ENCODE results near the gene ADK.
"Not testable (repeated sequence)": the region's sequence is repeated elsewhere in the genome, so short reads cannot be mapped to it uniquely, and the experiment has no call there.

ADK gene

GRCh38 chr10:74558897-74559296 is 407.9 kb downstream of the ADK start:
- no peak for DNase-seq

DNA sequence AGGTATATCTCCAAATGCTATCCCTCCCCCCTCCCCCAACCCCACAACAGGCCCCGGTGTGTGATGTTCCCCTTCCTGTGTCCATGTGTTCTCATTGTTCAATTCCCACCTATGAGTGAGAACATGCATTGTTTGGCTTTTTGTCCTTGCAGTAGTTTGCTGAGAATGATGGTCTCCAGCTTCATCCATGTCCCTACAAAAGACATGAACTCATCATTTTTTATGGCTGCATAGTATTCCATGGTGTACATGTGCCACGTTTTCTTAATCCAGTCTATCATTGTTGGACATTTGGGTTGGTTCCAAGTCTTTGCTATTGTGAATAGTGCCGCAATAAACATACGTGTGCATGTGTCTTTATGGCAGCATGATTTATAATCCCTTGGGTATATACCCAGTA is 417.9 kb downstream of the ADK start:
- not testable (repeated sequence) for DNase-seq

- DNase-seq: not testable (repeated sequence)
Observed at GRCh38 chr10:74573497-74573896, 422.5 kb downstream of the ADK start.

- DNase-seq: no peak
Observed at GRCh38 chr10:74575191-74575720, 424.2 kb downstream of the ADK start.

DNA sequence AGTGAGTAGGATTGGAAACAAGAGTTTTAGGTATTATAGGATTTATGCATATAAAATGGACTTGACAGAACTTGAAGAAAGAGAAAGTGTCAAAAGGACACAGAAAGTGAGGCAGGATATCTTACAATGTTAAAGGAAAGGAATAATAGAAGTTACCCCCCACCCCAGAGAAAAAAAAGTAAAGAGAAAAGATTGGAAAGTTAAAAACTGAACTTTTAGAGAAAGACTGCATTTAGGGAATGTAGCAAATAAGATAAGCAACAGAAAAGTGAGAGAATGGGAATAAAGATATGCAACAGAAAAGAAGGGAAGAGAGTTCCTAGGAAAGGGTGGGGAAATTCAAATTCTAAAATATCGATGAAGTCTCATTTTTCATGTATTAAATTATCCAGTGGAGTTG is 424.9 kb downstream of the ADK start:
- DNase-seq: no peak

GRCh38 chr10:74576586-74576985 is 425.6 kb downstream of the ADK start:
- DNase-seq: no peak

DNA sequence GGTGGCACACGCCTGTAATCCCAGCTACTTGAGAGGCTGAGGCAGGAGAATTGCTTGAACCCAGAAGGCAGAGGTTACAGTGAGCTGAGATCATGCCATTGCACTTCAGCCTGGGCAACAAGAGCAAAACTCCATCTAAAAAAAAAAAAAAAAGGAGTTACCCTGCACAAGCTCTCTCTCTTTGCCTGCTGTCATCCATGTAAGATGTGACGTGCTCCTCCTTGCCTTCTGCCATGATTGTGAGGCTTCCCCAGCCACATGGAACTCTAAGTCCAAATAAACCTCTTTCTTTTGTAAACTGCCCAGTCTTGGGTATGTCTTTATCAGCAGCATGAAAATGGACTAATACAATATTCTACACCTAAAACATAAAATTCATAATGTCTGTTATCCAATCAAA is 429.4 kb downstream of the ADK start:
- not testable (repeated sequence) for DNase-seq

GRCh38 chr10:74582566-74582965 is 431.5 kb downstream of the ADK start:
- DNase-seq: no peak

DNA sequence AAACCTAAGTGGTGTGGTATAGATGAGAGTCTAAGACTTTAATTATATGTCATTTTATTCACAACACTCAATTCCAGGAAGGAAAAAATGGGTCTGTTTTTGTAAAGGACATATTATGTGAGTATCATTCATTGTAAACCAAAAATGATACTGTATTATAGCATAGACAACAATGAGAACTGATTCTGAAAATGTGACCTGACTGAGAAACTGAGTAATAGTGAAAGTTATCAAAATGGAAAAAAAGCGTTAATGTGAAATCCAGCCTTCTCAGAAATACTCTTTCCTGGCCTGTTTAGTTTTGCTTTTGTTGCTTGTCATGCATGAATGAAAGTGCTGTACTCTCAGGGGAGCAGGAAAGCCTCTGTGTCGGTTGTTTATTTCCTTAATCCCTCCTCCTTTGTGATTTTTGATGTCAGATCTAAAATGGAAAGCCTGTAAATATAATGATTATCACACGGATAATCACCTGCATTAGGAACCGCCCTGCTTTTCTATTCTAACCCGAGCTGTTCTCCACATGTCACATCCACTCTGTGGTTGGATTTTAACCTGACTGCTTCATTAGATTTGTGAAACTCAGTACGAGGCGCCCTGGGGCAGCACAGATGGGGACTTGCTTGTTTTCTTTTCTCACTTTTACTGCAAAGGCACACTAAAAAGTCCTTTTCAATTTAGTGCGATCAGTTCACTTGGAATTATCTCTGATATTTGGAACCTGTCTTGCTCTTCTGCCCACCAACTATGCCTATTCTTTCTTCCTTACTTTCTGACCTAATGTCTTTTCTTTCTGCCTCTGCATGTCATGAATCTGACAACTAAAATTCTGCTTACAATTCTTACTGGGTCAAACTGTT is 434.4 kb downstream of the ADK start:
- DNase-seq: peak in 3 of 5 donors; percentile 7 to 88 (median 36)

DNA sequence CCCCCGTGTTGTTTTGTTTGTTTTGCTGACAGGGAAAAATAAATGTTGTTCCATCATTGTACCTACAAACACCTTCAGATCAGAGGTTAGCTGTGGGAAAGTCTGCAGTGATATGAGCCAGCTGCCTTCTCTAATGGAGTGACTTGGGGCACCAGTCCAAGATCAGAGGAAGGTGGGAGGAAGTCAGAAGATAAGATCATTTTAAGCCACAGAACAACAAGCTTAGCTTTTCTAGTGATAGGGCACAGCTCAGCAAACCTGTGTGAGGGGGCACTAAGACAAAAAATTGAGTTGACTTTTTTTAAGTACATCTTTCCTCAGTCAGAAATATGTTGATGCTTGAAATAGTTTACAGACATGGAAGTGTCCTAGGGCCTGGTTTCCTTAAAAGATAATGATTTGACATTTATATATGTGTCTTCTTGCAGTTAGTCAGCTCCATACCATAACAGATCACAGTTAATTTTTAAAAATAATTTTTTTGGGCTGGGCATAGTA is 435.1 kb downstream of the ADK start:
- DNase-seq: peak in 4 of 5 donors; percentile 27 to 66 (median 40)

GRCh38 chr10:74587109-74587854 is 436.3 kb downstream of the ADK start:
- no peak for DNase-seq

DNA sequence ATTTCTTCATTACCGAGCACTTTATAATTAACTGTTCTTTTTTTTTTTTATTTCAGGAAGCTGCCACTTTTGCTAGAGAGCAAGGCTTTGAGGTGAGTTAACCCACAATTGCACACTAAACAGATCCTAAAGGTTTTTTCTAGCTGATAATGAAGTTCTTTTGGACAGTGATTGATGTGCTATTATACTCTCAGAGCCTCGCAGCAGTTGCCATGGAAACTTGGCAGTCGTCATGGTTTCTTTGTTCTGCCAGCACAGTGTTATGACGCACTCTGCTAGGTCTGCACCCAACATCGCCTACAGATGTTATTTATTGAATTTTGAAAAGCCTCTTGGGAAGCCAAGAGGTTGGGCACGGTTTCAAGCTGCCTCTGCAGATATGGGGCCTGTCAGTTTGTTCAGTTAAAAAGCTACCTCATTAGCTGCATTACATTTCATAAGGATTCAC is 438.2 kb downstream of the ADK start:
- peak; percentile 69 to 86 (median 83) for DNase-seq

- no peak for DNase-seq
Observed at GRCh38 chr10:74589851-74590250, 438.8 kb downstream of the ADK start.

DNA sequence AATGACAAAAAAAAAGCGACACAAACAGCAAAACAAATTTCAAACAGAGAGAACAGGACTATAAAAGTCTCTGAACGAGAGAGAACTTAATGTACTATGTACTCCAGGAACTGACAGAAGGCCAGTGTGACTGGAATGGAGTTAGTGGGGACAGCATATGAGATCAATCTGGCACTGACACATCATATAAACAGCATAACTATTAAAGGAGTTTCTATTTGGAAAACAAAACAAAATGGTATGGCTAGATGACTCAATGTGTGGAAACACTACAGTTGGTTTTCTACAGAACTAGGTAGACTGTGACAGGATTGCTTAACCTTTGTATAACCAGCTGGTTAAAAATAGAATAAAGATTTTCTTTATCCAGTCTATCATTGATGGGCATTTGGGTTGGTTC is 442.4 kb downstream of the ADK start:
- DNase-seq: no peak

DNA sequence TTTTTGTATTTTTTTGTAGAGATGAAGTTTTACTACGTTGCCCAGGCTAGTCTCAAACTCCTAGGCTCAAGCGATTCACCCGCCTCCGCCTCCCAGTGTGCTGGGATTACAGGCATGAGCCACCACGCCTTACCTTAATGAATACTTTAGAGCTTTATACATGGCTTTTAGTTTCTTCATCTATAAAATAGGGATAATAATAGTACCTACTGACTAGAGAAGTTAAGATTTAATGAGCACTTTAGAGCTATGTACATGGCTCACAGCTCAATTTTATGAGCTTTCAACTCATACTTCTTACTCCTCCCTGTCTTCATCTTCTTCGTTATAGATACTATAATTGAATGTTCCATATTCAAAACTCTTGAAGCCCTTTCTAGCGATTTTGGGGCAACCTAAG is 445.7 kb downstream of the ADK start:
- DNase-seq: no peak

DNA sequence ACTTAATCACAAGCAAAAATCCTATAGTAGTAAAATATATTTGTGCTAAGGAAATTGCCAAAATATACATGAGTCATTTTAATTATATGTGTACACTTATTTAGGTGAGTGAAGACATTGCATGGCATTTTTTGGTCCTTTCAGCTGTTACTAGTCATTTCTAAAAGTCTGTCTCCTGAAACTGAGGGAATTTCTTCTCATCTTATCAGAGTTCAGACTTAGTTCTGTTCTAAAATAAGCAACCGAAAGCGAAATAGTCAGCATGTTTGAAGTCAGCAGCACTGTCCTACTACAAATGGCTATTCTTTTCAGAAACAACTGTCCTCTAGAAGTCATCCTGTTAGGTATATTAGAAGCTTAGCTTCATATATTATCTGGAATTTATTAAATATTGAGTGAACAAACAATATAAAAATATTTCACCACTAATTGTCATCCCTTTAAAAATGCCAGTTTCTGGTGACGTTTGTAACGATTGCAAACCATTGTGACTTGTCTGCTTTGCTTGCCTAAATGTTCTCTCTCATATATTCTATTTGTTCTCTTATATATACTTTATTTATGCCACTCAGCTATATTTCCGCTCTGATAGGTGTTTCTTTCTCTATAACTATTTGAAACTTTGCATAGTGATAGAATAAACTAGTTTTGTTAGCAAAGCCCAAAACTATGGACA is 448.0 kb downstream of the ADK start:
- DNase-seq: no peak

- no peak for DNase-seq
Observed at GRCh38 chr10:74599672-74600071, 448.7 kb downstream of the ADK start.

- no peak for DNase-seq
Observed at GRCh38 chr10:74600170-74600569, 449.1 kb downstream of the ADK start.

- no peak for DNase-seq
Observed at GRCh38 chr10:74602576-74602975, 451.6 kb downstream of the ADK start.

- DNase-seq: no peak
Observed at GRCh38 chr10:74610299-74610698, 459.3 kb downstream of the ADK start.

- DNase-seq: no peak
Observed at GRCh38 chr10:74612195-74612594, 461.2 kb downstream of the ADK start.

GRCh38 chr10:74620626-74621025 is 469.6 kb downstream of the ADK start:
- DNase-seq: no peak

DNA sequence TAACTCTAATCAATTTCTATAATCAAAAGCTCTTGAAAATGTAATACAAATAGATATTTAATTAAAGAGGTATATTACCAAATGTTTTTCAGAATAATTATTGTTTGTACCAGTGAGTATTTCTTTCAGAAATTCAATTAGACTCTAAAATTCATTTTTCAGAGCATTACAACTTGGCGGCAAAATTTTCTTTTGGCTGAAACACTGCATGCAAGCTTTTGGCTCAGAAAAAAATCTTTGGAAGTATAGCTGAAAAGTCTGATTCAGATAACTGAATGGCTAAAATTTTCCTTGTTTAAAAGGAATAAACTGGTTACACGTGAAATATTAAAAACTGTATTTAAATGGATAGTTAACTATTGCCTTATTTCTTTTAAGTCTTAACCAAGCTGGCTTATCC is 472.8 kb downstream of the ADK start:
- no peak for DNase-seq

Data from T-helper 1 cell (primary cell).